Effector memory CD4-positive, alpha-beta T cell (primary cell): Measurements from ENCODE around the gene STX7.

Experiments used
- DNase-seq, 3 donors: peaks; one replicate each; pipeline ENCODE4 v3.0.0-alpha.2; 2020
- H3K27ac ChIP-seq: 2 replicates; pipeline ENCODE4 v1.7.0; 2013; ENCODE audit warnings: mild to moderate bottlenecking, low read length, moderate library complexity; ENCODE audit not compliant: insufficient read depth, poor library complexity, severe bottlenecking
- H3K27me3 ChIP-seq: replicated peaks from 2 replicates; pipeline ENCODE4 v1.7.0; 2013; ENCODE audit warnings: mild to moderate bottlenecking, low read length; ENCODE audit not compliant: insufficient read depth, control insufficient read depth, poor library complexity, severe bottlenecking
- H3K36me3 ChIP-seq: 2 replicates; pipeline ENCODE4 v1.7.0; 2013; ENCODE audit warnings: mild to moderate bottlenecking, low read length, moderate library complexity; ENCODE audit not compliant: control insufficient read depth, insufficient read depth
- H3K4me1 ChIP-seq: 2 replicates; pipeline ENCODE4 v1.7.0; 2013; ENCODE audit warnings: low read length, mild to moderate bottlenecking; ENCODE audit not compliant: control insufficient read depth, insufficient read depth, poor library complexity, severe bottlenecking
- H3K4me3 ChIP-seq: 2 replicates; pipeline ENCODE4 v1.7.0; 2013; ENCODE audit warnings: low read length, low read depth, mild to moderate bottlenecking; ENCODE audit not compliant: insufficient read depth, poor library complexity, severe bottlenecking
- H3K9me3 ChIP-seq: 2 replicates; pipeline ENCODE4 v1.7.0; 2013; ENCODE audit warnings: mild to moderate bottlenecking, low read length, moderate library complexity; ENCODE audit not compliant: control insufficient read depth

STX7 gene

DNA sequence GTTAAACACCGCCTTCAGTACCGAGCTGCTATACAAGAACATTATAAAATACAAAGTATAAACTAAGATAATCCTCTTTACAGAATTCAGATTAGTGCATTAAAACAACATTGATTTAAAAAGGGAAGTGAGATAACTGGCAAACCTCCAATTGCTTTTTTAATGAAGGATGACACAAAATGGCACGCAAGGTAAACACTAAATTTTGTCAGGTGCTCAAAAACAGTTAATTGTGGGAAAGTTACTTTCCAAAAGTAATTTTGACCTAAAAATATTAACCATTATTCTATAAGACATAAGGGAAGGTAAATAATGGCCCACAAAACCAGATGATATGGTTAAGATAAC lies 53.3 kb downstream of the STX7 start:
- Histone ChIP-seq H3K4me1 (no peaks in the 10 kb centered on the region), H3K27ac (no peak overlapping the region), H3K27me3 (no peaks in the 10 kb centered on the region), H3K9me3 (no peaks in the 10 kb centered on the region), H3K4me3 (no peak overlapping the region), H3K36me3 (peaks cover 51% of the 10 kb centered on the region)
- DNase-seq, result no peak

DNA sequence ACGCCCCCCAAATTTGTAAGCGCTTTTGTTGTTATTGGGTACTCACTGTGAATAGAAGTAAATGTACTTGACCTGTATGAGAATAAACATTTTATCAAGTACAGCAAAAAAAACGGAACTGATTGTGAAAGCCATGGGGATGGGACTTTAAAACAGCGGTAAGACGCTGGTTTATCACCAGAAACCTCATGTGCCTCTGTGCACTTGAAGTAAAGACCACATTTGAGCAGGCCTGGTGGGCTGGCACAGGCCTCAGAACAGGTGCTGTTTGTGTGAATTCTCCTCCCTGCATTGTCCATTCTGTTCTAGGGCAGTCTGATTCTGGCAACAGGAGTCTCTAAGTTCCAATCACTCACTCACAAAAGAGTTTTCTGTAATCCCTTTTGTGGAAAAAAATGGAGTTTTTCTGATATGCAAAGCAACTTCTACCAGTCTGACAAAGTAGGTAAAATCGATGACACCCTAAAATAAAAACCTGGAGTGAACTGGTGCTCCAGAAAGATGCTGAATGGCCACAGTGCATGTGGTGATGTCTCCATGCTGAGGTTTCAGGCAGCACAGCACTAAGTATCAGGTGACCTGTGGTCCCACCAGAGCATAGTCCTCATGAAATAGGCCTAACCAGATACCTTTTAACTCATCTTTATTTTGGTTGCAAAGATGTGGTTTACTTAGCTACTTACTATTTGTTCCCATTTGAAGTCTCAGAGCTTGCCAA lies 53.9 kb downstream of the STX7 start:
- Histone ChIP-seq H3K36me3 (peaks cover 51% of the 10 kb centered on the region), H3K4me1 (no peaks in the 10 kb centered on the region), H3K4me3 (no peak overlapping the region), H3K9me3 (no peaks in the 10 kb centered on the region), H3K27me3 (no peaks in the 10 kb centered on the region), H3K27ac (no peak overlapping the region)
- DNase-seq, result no peak

GRCh38 chr6:132456700-132457143 lies 56.2 kb downstream of the STX7 start:
- DNase-seq, result no peak
- H3K4me3 ChIP-seq, result no peak overlapping the region
- no peak overlapping the region for H3K27ac ChIP-seq
- no peaks in the 10 kb centered on the region for H3K9me3 ChIP-seq
- no peaks in the 10 kb centered on the region for H3K27me3 ChIP-seq
- no peaks in the 10 kb centered on the region for H3K4me1 ChIP-seq
- H3K36me3 ChIP-seq, result peaks cover 30% of the 10 kb centered on the region

- no peaks in the 10 kb centered on the region for H3K4me1 ChIP-seq
- no peaks in the 10 kb centered on the region for H3K9me3 ChIP-seq
- no peak overlapping the region for H3K4me3 ChIP-seq
- H3K36me3 ChIP-seq, result no peaks in the 10 kb centered on the region
- no peak for DNase-seq
- no peak overlapping the region for H3K27ac ChIP-seq
- no peaks in the 10 kb centered on the region for H3K27me3 ChIP-seq
Observed at GRCh38 chr6:132446855-132447241, 66.1 kb downstream of the STX7 start.

DNA sequence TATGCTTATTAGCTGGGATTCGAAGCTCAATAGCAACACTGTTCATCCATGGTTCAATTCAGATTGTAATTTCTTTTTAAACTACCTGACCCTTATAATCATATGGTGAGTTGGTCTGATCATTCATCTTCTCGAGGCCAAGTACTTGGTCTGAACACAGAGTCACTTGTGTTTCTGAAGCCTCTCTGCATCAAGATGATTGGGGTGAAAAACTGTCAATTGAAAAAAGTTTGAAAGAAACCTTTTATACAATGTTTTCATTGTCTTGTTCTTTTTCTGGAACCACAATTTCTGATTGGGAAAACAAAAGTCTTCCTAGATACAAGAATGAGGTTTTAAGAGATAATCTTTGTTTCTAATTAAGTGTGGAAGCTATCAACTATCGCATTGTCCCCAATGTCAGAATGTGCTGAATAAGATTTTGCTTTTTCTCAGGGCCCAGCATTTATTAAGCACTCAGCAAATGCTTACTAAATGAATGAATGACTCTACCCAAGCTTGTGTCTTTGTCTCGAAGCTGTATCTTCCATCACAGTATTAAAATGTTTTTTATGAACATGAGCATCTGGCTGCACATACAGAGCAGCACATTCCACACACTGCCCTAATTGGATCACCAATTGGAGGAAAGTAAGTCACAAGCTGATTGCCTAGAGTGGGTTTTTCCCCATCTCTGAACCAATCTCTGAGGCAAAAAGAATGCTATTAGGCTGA lies 66.6 kb downstream of the STX7 start:
- Histone ChIP-seq H3K36me3 (no peaks in the 10 kb centered on the region), H3K9me3 (no peaks in the 10 kb centered on the region), H3K4me1 (no peaks in the 10 kb centered on the region), H3K27me3 (no peaks in the 10 kb centered on the region), H3K27ac (no peak overlapping the region), H3K4me3 (no peak overlapping the region)
- DNase-seq, result no peak

DNA sequence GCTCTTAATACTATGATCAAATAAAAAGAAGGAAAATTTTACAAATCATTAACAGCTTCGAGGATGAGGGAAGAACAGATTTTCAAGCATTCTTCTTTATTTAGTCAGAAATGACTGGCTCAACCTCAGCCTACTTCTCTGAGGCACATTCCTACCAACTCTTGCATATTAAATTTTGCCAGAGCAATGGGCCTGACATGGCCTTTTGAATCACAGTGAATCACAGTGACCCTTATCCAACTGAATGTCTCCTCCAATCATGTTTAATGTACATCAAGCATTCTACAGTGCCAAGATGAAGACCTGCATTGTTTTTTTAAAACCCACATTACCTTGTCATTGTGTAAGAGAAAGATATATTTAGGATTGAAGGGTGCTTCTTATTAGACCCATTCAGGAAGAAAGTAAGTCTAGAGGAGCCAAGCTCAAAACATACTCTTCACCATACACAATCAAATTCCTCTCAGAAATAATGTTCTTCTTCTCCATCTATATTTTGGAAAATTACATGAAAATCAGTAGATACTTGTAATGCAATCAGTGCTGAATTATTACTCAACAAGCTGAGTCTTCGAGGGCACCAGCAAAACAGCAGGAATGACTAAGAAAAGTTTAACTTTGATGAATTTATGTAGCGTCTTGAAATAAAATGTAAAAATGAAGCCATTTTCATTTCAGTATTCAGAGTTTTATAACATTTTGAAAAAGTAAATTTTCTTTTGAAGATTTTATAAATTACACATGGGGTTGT lies 67.5 kb downstream of the STX7 start:
- H3K27me3 ChIP-seq, result no peaks in the 10 kb centered on the region
- H3K27ac ChIP-seq, result no peak overlapping the region
- DNase-seq, result no peak

GRCh38 chr6:132443206-132443605 lies 69.7 kb downstream of the STX7 start:
- H3K27me3 ChIP-seq, result no peaks in the 10 kb centered on the region
- H3K27ac ChIP-seq, result no peak overlapping the region
- H3K9me3 ChIP-seq, result no peaks in the 10 kb centered on the region
- no peaks in the 10 kb centered on the region for H3K4me1 ChIP-seq
- DNase-seq, result no peak
- H3K36me3 ChIP-seq, result no peaks in the 10 kb centered on the region
- H3K4me3 ChIP-seq, result no peak overlapping the region

More for the DNA sequence above, 67.5 kb downstream of the STX7 start:
- Histone ChIP-seq H3K4me1 (no peaks in the 10 kb centered on the region), H3K36me3 (no peaks in the 10 kb centered on the region), H3K4me3 (no peak overlapping the region), H3K9me3 (no peaks in the 10 kb centered on the region)

DNA sequence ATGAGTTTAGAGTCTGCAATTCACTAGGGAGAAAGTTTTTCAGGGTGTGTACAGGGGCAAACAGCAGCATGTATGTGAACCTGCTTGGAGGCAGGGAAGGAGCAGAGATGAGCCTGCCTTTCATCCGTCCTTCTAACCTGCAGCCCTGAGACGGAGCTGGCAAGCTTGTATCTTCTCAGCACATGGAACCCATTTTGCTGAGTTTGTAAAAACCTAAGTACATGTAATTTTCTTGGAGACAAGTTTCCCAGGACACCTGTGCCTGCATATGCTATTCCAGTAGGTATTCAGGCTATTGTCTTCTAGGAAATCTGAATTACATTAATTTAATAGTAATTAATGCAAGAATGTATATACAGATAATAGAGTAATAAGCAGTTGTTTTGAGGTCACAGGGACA lies 82.8 kb downstream of the STX7 start:
- H3K9me3 ChIP-seq, result no peaks in the 10 kb centered on the region
- H3K27ac ChIP-seq, result no peak overlapping the region
- no peaks in the 10 kb centered on the region for H3K27me3 ChIP-seq
- H3K36me3 ChIP-seq, result no peaks in the 10 kb centered on the region
- no peak for DNase-seq
- H3K4me1 ChIP-seq, result no peaks in the 10 kb centered on the region
- no peak overlapping the region for H3K4me3 ChIP-seq

DNA sequence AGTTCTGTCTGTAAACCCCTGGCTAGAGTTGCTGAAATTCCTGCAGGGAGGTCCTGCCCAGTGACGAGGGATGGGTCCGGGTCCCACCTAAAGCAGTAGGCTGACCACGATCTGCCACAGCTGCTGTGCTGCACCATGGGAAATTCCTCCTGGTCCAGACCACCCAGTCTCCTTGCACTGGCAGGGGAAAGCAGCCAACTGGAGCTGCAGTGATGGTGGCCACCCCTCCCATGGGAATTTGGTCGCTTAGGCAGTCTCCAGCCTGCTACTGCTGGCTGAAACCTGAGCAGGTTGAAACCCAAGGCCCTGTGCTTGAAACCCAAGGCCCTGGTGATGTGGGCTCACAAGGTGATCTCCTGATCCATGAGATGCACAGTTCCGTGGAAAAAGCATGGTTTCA lies 87.7 kb downstream of the STX7 start:
- H3K9me3 ChIP-seq, result no peaks in the 10 kb centered on the region
- H3K27ac ChIP-seq, result no peak overlapping the region
- H3K27me3 ChIP-seq, result no peaks in the 10 kb centered on the region
- DNase-seq, result no peak
- no peak overlapping the region for H3K4me3 ChIP-seq
- no peaks in the 10 kb centered on the region for H3K36me3 ChIP-seq
- no peaks in the 10 kb centered on the region for H3K4me1 ChIP-seq

GRCh38 chr6:132423839-132424238 lies 89.1 kb downstream of the STX7 start:
- Histone ChIP-seq H3K9me3 (no peaks in the 10 kb centered on the region), H3K27me3 (no peaks in the 10 kb centered on the region), H3K4me1 (no peaks in the 10 kb centered on the region), H3K27ac (no peak overlapping the region), H3K4me3 (no peak overlapping the region), H3K36me3 (no peaks in the 10 kb centered on the region)
- DNase-seq, result no peak
